AG09319 (cell line): ENCODE results near the gene SLC35E1.
"Not testable (repeated sequence)": the region's sequence is repeated elsewhere in the genome, so short reads cannot be mapped to it uniquely, and the experiment has no call there.

Source experiments
- DNase-seq: peaks from one replicate; pipeline ENCODE4 v3.0.0-alpha.2; 2010; ENCODE audit warnings: low read depth; ENCODE audit errors: extremely low read depth
- TF ChIP-seq, protein P1 (sequence below): IDR thresholded peaks from 2 replicates; pipeline ENCODE4 v1.5.1; 2011; ENCODE audit warnings: low read depth, mild to moderate bottlenecking, inconsistent platforms, low read length, moderate library complexity

Gene SLC35E1

DNA sequence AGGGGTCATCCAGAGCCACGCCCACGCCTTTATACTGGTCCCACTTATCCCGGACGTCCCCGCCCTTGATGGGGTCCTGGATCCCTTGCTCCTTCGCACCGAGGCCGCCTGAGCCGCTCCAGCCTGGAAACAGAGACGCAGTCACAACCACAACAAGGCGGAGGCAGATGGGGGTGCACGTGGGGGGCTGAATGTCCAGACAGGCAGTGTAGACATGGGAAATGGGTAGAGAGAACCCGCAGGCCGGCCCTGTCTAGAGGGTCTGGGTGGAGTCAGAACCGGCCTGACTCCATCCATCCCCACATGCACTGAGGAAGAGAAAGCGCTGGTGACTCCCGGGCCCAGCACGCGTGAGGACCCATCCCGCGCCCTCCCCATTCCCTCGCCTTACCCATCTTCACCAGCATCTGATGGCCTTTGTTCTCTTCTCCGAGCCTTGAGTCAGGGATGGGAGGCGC lies 53.0 kb downstream of the SLC35E1 start:
- TF ChIP-seq, protein P1, sequence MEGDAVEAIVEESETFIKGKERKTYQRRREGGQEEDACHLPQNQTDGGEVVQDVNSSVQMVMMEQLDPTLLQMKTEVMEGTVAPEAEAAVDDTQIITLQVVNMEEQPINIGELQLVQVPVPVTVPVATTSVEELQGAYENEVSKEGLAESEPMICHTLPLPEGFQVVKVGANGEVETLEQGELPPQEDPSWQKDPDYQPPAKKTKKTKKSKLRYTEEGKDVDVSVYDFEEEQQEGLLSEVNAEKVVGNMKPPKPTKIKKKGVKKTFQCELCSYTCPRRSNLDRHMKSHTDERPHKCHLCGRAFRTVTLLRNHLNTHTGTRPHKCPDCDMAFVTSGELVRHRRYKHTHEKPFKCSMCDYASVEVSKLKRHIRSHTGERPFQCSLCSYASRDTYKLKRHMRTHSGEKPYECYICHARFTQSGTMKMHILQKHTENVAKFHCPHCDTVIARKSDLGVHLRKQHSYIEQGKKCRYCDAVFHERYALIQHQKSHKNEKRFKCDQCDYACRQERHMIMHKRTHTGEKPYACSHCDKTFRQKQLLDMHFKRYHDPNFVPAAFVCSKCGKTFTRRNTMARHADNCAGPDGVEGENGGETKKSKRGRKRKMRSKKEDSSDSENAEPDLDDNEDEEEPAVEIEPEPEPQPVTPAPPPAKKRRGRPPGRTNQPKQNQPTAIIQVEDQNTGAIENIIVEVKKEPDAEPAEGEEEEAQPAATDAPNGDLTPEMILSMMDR = no peak
- DNase-seq = no peak

DNA sequence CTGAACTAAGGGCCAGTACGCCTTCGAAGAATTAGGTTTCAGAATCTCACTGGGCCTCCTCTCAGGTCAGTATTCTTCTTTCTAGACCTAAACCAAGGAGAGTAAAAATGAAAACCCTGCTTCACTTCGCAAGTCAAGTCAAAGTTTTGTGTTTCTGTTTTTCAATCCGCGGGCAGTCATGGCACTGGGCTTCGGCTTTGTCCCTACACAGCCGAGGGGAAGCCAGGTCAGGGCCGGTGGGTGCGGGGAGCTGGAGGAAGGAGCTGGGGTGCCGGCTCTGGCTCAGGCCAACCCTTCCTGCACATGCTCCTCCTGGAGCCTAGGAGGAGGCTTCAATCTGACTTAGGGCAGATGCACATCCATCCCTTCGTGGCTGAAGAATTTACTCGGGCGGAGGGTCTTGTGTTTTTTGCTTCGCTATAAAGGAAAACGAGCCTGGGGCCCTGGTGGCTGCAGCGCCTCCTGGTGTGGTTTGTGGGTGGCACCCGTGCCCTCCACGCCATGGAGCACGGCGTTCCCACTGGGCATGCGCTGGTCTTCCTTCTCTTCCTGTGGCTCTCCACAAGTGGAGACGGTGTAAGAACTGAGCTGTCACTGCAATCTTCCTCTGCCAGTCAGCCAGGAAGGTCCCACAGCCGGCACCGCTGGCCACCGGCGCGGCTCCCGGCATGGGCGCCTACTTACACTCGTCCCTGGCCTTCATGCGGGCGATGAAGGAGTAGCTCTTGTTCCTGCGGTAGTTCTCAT lies 53.6 kb downstream of the SLC35E1 start:
- no peak for DNase-seq
- TF ChIP-seq, protein P1 = no peak; the same call in none of the 2 replicates

DNA sequence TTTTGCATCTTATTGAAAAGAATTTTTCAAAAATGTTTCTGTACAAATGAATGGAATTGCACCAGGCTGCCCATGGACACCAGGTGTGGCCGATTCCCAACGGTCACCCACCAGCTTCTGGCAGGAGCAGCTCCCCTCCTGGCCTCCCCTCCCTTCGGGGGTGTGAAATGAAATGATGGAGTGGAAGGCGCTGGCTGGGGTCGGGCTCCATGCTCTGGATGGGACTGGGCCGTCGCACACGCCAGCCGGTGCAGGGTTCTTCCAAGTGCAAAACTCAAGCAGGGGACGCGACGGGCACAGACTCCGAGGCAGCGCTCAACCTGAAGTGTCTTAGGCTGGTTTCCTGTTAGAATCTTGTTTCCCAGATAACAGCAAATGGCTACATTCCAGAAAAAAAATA lies 54.2 kb downstream of the SLC35E1 start:
- DNase-seq = no peak
- TF ChIP-seq, protein P1 = no peak

DNA sequence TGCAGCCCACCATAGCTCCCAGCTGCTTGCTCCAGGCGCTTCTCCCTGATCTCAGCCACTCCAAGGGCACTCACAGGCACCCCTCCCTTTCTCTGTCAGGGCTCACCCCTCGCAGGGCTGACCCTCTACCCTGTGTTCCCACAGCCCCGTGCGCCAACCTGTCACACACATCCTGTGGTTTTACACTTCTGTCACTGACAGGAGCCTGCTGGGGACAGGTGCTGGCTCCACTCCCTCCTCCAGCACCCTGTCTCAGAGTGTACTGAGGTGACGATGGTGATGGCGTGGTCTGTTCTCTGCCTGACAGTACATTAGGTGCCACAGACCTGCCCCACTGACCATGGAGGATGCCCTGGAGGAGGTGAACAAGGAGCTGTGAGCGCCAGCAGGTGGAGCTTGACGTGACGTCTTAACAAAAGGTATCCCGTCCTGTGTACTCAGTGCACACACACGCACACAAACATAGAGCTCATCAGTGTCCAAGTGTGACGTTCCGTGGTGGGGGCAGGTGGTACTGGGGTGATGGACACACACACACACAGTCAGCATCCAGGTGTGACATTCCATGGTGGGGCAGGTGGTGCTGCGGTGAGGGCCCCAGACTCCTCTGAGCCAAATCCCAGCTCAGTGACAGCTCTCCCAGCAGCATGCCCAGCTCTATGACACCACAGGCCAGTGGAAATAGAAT lies 55.1 kb downstream of the SLC35E1 start:
- TF ChIP-seq, protein P1 = no peak
- no peak for DNase-seq

DNA sequence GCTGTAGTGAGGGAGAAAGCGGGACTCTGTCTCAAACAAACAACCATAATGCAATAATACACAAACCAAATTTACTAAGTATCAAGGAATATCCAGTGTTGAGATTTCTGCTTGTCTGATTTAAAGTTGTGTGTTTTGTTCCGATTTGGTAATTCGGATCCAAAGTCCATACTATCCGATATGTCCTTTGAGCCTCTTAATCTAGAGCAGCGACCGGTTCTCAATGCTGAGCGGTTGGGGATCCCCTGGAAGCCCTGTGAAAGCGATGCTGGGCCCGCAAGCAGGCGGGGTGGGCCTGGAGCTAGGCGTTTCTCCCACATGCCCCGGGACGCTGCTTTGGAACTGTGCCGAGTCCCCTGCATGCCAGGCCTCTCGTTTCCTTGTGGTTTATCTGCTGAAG lies 55.8 kb downstream of the SLC35E1 start:
- no peak for DNase-seq
- TF ChIP-seq, protein P1 = no peak

DNA sequence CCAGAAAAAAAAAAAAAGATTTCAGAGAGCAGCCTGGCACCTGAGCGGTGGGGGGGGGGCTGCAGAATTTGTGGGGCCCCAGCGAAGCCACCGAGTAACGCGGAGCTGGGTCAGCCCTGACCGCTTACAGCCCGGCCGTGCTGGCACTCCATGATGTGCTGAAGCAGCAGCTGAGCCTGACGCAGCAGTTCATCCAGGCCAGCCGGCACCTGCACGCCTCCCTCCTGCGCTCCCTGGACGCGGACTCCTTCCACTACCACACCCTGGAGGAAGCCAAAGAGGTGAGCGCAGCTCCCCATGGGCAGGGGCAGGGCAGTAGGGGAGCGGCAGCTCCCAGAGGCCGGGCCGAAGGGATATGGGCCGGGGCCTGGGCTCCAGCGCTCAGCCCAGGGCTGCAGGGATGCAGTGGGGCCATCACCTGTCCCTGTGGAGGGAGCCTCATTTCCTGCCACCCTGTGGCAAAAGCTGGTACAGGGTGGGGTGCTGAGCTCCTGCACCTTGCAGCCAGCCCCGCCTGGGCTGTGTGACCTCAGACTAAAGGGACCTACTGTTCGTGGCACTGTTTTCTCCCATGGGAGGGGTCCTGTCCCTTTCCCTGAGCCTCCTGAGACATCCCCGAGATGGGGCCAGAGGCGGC lies 57.7 kb downstream of the SLC35E1 start:
- DNase-seq = no peak
- TF ChIP-seq, protein P1 = no peak

DNA sequence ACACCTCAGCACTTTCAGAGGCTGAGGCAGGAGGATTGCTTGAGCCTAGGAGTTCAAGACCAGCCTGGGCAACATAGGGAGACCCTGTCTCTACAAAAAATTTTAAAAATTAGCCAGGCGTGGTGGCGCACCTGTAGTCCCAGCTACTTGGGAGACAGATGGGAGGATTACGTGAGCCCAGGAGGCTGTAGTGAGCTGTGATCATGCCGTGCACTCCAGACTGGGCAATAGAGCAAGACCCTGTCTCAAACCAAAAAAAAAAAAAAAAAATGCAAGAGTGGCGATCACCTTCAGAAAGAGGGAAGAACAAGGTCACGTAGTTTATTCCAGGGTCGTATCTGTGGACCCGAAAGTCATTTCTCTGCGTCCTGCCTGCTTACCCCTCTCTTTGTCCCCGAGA lies 59.6 kb downstream of the SLC35E1 start:
- DNase-seq = not testable (repeated sequence)
